Retinal pigment epithelial cell (primary cell): Measurements from ENCODE around the gene PTP4A1.
A peak's percentile ranks its signal among the peaks of the same experiment; 100 is the strongest.
"Not testable (repeated sequence)": the region's sequence is repeated elsewhere in the genome, so short reads cannot be mapped to it uniquely, and the experiment has no call there.

Source experiments
- DNase-seq: peaks from one replicate; pipeline ENCODE4 v3.0.0-alpha.2; 2010; ENCODE audit warnings: low read depth
- H3K4me3 ChIP-seq: 2 replicates; pipeline ENCODE4 v1.5.1; 2011; ENCODE audit warnings: mild to moderate bottlenecking, low read length, control low read depth, moderate library complexity
- CTCF ChIP-seq: conservative IDR thresholded peaks from 2 replicates; pipeline ENCODE4 v1.5.1; 2011; ENCODE audit warnings: low read depth, low read length, control low read depth, inconsistent platforms

PTP4A1 gene

GRCh38 chr6:63572044-63572746 is at the start of gene PTP4A1, which contains the start of gene LOC128125822:
TSS of gene PTP4A1 (plus strand) at chr6:63572480. CDS start at chr6:63576881, 4,401 bp downstream.
TSS of gene LOC128125822 (plus strand) at chr6:63572480.
- DNase-seq: peak; percentile 92
- peak within 1 kb of the TSS; percentile 89 for H3K4me3 ChIP-seq

DNA sequence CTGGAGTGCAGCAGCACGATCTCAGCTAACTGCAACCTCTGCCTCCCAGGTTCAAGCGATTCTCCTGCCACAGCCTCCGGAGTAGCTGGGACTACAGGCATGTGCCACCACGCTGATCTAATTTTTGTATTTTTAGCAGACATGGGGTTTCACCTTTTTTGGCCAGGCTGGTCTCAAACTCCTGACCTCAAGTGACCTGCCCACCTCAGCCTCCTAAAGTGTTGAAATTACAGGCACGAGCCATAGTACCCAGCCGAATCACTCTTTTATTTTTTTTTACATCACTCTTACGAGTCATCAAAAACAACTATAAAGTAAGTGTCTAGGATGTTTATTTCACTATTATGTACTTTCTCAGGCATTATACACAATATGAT is 49.4 kb upstream of the PTP4A1 start:
- not testable (repeated sequence) for DNase-seq, H3K4me3 ChIP-seq

More at GRCh38 chr6:63572044-63572746, at the start of gene PTP4A1, which contains the start of gene LOC128125822:
- no peak for TF ChIP-seq CTCF

GRCh38 chr6:63523630-63524029 is 48.6 kb upstream of the PTP4A1 start:
- no peak for DNase-seq
- H3K4me3 ChIP-seq: no peak overlapping the region
- TF ChIP-seq CTCF: no peak

DNA sequence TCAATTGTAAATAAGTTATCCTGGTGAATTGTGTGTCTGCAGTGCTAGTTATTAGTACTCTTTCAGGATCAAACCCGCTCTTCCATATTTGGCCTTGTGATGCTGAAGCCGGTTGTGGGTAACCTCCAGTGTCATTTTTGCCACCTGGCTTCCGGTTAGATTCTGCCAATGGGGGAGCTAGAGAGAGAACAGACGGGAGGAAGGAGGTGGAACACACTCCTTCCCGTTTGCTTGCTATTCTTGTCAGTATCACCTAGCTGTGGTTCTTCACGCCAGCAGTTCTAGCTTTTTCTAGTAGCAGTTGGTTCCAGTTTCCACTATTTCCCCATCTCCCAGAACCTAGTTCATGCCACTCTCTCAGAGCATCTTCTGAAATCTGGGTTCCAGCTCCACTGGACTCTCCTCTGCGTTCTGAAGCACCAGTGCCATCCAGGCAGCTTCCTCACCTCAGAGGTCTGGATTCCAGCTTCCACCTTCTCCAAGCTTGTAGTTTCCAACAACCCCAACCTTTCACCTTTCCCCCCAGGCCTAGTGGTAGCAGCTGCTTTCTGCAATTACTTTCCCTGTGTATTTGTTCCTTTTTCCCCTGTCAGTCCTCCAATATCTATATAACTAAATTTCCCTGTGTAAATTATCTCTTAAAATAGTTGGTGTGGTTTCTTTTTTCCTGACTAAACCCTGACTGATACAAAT is 46.9 kb upstream of the PTP4A1 start:
- no peak overlapping the region for H3K4me3 ChIP-seq
- TF ChIP-seq CTCF: no peak
- DNase-seq: no peak

GRCh38 chr6:63526931-63527330 is 45.3 kb upstream of the PTP4A1 start:
- TF ChIP-seq CTCF: no peak
- no peak overlapping the region for H3K4me3 ChIP-seq
- no peak for DNase-seq

DNA sequence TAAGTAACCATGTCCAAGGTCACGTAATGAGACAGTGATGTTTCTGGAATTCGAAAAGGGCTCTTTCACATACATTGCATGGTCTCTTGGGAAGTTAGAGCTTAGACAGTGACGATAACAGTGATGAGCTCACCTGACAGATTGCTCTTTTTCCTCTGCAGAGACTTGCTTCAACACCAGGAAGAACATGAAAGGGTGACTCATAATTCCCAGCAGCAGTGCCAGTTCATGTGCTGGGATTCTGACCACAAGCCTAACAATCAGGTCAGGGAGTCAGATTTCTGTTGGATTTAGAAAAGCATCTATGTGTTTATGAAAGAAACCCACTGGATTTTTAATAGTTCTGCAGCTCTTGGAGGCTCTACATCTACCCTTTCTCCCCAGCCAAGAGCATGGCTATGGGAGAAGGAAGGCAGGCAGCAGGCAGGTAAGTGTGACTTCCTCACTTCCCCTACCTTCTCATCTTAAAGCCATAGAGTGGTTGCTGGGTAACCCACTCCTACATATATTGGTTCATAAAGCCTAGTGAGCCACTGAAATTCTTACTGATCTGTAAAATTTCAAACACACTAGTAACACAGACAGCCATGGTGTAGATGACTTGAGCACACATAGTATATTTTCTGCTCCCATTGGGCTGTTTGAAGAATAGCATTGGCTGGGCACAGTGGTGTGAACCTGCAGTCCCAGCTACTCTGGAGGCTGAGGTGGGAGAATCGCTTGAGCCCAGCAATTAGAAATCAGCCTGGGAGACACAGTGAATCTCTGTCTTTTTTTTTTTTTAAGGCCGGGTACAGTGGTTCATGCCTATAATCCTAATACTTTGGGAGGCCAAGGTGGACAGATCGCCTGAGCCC is 44.4 kb upstream of the PTP4A1 start:
- DNase-seq: peak; percentile 90
- H3K4me3 ChIP-seq: no peak overlapping the region
- no peak for TF ChIP-seq CTCF

- DNase-seq: no peak
- no peak for TF ChIP-seq CTCF
- no peak overlapping the region for H3K4me3 ChIP-seq
These were observed 42.8 kb upstream of the PTP4A1 start for GRCh38 chr6:63529498-63529897.
